HG03064 (cell line): Measurements from ENCODE around the gene HS3ST1.
"Not testable (repeated sequence)": the region's sequence is repeated elsewhere in the genome, so short reads cannot be mapped to it uniquely, and the experiment has no call there.

Experiments
- ATAC-seq: cut with Tn5 transposase; IDR thresholded peaks from one replicate; pipeline ENCODE4 v1.9.1; 2021; ENCODE audit warnings: low read depth; ENCODE audit not compliant: unreplicated experiment

The HS3ST1 gene

GRCh38 chr4:11408233-11408967 lies 20.3 kb downstream of the HS3ST1 start:
- ATAC-seq = no peak

GRCh38 chr4:11407551-11407950 lies 21.1 kb downstream of the HS3ST1 start:
- ATAC-seq = no peak

- ATAC-seq = no peak
Measured at GRCh38 chr4:11404431-11404830, 24.3 kb downstream of the HS3ST1 start.

GRCh38 chr4:11402192-11402591 lies 26.5 kb downstream of the HS3ST1 start:
- peak; percentile 63 for ATAC-seq

GRCh38 chr4:11399461-11399971 lies 29.2 kb downstream of the HS3ST1 start:
- ATAC-seq = no peak

GRCh38 chr4:11397819-11398610 lies 30.7 kb downstream of the HS3ST1 start:
- ATAC-seq = peak; percentile 69

GRCh38 chr4:11397146-11397545 lies 31.5 kb downstream of the HS3ST1 start:
- ATAC-seq = no peak

GRCh38 chr4:11393551-11393950 lies 35.1 kb downstream of the HS3ST1 start:
- no peak for ATAC-seq

GRCh38 chr4:11384072-11384471 lies 44.6 kb downstream of the HS3ST1 start:
- ATAC-seq = not testable (repeated sequence)

GRCh38 chr4:11376571-11376970 lies 52.1 kb downstream of the HS3ST1 start:
- no peak for ATAC-seq

- no peak for ATAC-seq
Measured at GRCh38 chr4:11376146-11376545, 52.5 kb downstream of the HS3ST1 start.

GRCh38 chr4:11368701-11369115 lies 60.0 kb downstream of the HS3ST1 start:
- no peak for ATAC-seq

- ATAC-seq = no peak
Measured at GRCh38 chr4:11367371-11367770, 61.3 kb downstream of the HS3ST1 start.

GRCh38 chr4:11366859-11367258 lies 61.8 kb downstream of the HS3ST1 start:
- ATAC-seq = no peak

GRCh38 chr4:11365039-11365438 lies 63.7 kb downstream of the HS3ST1 start:
- no peak for ATAC-seq

GRCh38 chr4:11359591-11359990 lies 69.1 kb downstream of the HS3ST1 start:
- no peak for ATAC-seq

- no peak for ATAC-seq
Measured at GRCh38 chr4:11355226-11355625, 73.5 kb downstream of the HS3ST1 start.

- ATAC-seq = no peak
Measured at GRCh38 chr4:11354531-11354930, 74.2 kb downstream of the HS3ST1 start.

GRCh38 chr4:11348449-11349088 lies 80.1 kb downstream of the HS3ST1 start:
- no peak for ATAC-seq

- ATAC-seq = no peak
Measured at GRCh38 chr4:11344916-11345315, 83.8 kb downstream of the HS3ST1 start.

- ATAC-seq = no peak
Measured at GRCh38 chr4:11343536-11343935, 85.2 kb downstream of the HS3ST1 start.
